ENCODE measurements around the gene NAV3. TPM values are rescaled to one million over a fixed set of nuclear protein-coding genes. Genes with fewer than 3 reads are reported as not detected.

NAV3 gene
- total RNA-seq, 5 donors from 2014 or later (not counting 1 experiment from before 2014, with no cell fraction given), result 0.26 TPM; not detected in 4

DNA sequence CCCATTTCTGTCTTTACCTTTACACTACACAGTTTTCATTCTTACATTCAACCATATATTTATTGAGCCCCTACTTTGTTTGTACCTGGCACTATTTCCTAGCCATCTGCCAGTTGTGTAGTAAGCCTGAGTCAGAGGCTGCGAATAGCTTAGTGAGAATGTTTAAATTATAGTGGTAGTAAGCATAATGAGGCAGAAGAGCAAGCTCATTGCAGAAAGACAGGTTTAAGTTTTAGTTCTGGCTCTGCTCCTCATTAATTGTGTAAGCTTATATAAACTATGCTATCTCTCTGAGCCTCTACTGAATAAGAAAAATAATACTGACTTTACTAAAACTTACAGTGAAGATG, 123.5 kb downstream of the NAV3 start:
- WGBS (ENCODE audit: insufficient coverage), result no CpG with 5 or more reads among the region's 1 CpG
- ATAC-seq (replicated peaks in 1 of 4) (no peak), DNase-seq (no peak)
- no peaks in the 10 kb centered on the region for H3K4me1 ChIP-seq (ENCODE audit: control insufficient read depth in 1 of 2, extremely low read depth in 1 of 2, insufficient read depth in 2 of 2, low read length in 2 of 2)
- H3K4me3 ChIP-seq (ENCODE audit: control insufficient read depth in 1 of 2, extremely low read depth in 1 of 2, low read length in 1 of 2), result no peak overlapping the region
- Mint-ChIP-seq H3K4me1 (no peaks in the 10 kb centered on the region), H3K9me3 (peaks cover 5 to 10% (median 6%) of the 10 kb centered on the region in 3 donors), H3K27ac (no peak overlapping the region), H3K27me3 (no peaks in the 10 kb centered on the region), H3K4me3 (no peak overlapping the region), H3K36me3 (no peaks in the 10 kb centered on the region)
- H3K9me3 ChIP-seq, result no peaks in the 10 kb centered on the region
- ChIA-PET POLR2A (no interaction called here), CTCF (no interaction called here)
- no peak overlapping the region for H3K27ac ChIP-seq (ENCODE audit: low read length)
- H3K36me3 ChIP-seq (ENCODE audit: control insufficient read depth in 2 of 2, extremely low read depth in 1 of 2, insufficient read depth in 1 of 2, low read length in 1 of 2), result no peaks in the 10 kb centered on the region
- no peaks in the 10 kb centered on the region for H3K27me3 ChIP-seq (replicated peaks in 1 of 2; ENCODE audit: control insufficient read depth in 2 of 2, extremely low read depth in 1 of 2, insufficient read depth in 2 of 2, low read length in 1 of 2)

DNA sequence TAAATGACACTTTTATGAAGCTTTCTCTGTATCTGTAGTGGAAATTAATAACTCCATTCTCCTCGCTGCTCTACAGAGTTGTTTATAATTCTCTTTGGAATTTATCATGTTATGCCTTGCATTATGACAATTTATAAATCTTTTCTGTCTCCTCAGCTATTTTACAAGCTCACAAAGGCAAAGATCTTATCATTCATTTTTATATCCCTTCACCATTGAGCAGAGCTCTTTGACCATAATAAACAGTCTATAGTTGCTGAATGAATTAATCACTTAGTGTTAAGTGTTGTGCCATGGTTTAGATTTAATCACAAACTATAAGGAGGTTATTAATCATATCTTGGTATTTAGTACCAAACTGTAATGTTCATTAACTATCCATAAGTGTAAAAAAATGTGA, 126.4 kb downstream of the NAV3 start:
- no peaks in the 10 kb centered on the region for H3K36me3 ChIP-seq (ENCODE audit: control insufficient read depth in 2 of 2, extremely low read depth in 1 of 2, insufficient read depth in 1 of 2, low read length in 1 of 2)
- H3K4me3 ChIP-seq (ENCODE audit: control insufficient read depth in 1 of 2, extremely low read depth in 1 of 2, low read length in 1 of 2), result no peak overlapping the region
- Mint-ChIP-seq H3K27me3 (no peaks in the 10 kb centered on the region), H3K4me3 (no peak overlapping the region), H3K4me1 (no peaks in the 10 kb centered on the region), H3K27ac (no peak overlapping the region), H3K9me3 (peaks cover 3 to 12% (median 5%) of the 10 kb centered on the region in 3 donors), H3K36me3 (no peaks in the 10 kb centered on the region)
- DNase-seq (no peak), ATAC-seq (replicated peaks in 1 of 4) (no peak)
- no peak overlapping the region for H3K27ac ChIP-seq (ENCODE audit: low read length)
- no peaks in the 10 kb centered on the region for H3K9me3 ChIP-seq
- CTCF ChIA-PET, result no interaction called here
- H3K27me3 ChIP-seq (replicated peaks in 1 of 2; ENCODE audit: control insufficient read depth in 2 of 2, extremely low read depth in 1 of 2, insufficient read depth in 2 of 2, low read length in 1 of 2), result no peaks in the 10 kb centered on the region
- no peaks in the 10 kb centered on the region for H3K4me1 ChIP-seq (ENCODE audit: control insufficient read depth in 1 of 2, extremely low read depth in 1 of 2, insufficient read depth in 2 of 2, low read length in 2 of 2)
- no CpG with 5 or more reads among the region's 1 CpG for WGBS (ENCODE audit: insufficient coverage)
- POLR2A ChIA-PET, result no interaction called here

DNA sequence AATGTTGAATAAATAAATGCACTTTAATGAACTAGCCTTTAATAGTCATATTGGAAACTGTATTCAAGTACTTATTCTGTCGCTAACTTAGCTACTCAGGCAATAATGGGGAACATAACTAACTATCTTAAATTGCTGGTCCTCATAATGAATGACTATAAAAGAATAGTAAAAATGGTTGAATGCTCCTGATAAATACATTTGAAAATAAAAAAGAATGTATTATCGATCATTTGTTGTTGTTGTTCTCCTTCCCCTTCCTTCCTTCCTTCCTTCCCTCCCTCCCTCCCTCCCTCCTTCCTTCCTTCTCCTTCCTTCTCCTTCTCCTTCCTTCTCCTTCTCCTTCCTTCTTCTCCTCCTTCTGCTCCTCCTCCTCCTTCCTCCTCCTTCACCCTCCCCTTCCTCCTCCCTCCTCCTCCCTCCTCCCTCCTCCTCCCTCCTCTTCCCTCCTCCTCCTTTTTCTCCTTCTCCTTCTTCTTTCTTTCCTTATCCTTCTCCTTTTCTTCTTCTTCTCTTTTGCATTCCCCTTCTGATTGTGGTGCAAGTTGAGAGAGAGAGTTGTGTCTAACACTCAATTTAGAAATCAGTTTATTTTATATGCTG, 133.0 kb downstream of the NAV3 start:
- no peak overlapping the region for H3K27ac Mint-ChIP-seq
- peaks cover 6 to 10% (median 8%) of the 10 kb centered on the region in 3 donors for H3K9me3 Mint-ChIP-seq
- Histone ChIP-seq H3K36me3 (ENCODE audit: control insufficient read depth in 2 of 2, extremely low read depth in 1 of 2, insufficient read depth in 1 of 2, low read length in 1 of 2) (no peaks in the 10 kb centered on the region), H3K27me3 (replicated peaks in 1 of 2; ENCODE audit: control insufficient read depth in 2 of 2, extremely low read depth in 1 of 2, insufficient read depth in 2 of 2, low read length in 1 of 2) (no peaks in the 10 kb centered on the region), H3K4me3 (ENCODE audit: control insufficient read depth in 1 of 2, extremely low read depth in 1 of 2, low read length in 1 of 2) (no peak overlapping the region), H3K27ac (ENCODE audit: low read length) (no peak overlapping the region), H3K9me3 (no peaks in the 10 kb centered on the region), H3K4me1 (ENCODE audit: control insufficient read depth in 1 of 2, extremely low read depth in 1 of 2, insufficient read depth in 2 of 2, low read length in 2 of 2) (no peaks in the 10 kb centered on the region)
- no peak overlapping the region for H3K4me3 Mint-ChIP-seq
- ChIA-PET CTCF (no interaction called here), POLR2A (no interaction called here)
- no peaks in the 10 kb centered on the region for H3K4me1 Mint-ChIP-seq
- no peaks in the 10 kb centered on the region for H3K27me3 Mint-ChIP-seq
- DNase-seq, result no peak
- no peaks in the 10 kb centered on the region for H3K36me3 Mint-ChIP-seq
- WGBS (ENCODE audit: insufficient coverage), result no CpG with 5 or more reads among the region's 2 CpGs
- ATAC-seq (replicated peaks in 1 of 4), result no peak

DNA sequence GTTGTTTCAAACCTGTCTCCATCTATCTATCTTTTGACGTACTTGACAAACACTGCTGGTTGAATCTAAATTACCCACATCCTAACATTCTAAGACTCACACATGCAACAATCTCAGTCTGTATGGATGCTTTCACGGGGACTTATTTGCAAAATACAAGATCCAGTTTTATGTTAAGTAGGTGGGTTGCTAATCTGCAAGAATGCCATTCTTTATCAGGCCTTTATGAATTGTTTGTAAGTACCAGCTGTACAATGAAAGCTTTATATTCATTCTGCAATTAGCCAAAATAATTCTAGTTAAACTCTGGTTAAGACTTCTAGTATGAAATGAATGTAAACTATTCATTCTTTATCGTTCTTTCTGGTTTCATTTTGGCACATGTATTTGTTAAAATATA, 135.1 kb downstream of the NAV3 start:
- no CpG with 5 or more reads among the region's 3 CpGs for WGBS (ENCODE audit: insufficient coverage)
- no peak overlapping the region for H3K4me3 Mint-ChIP-seq
- H3K27me3 Mint-ChIP-seq, result no peaks in the 10 kb centered on the region
- DNase-seq, result no peak
- H3K4me1 Mint-ChIP-seq, result no peaks in the 10 kb centered on the region
- Histone ChIP-seq H3K27me3 (replicated peaks in 1 of 2; ENCODE audit: control insufficient read depth in 2 of 2, extremely low read depth in 1 of 2, insufficient read depth in 2 of 2, low read length in 1 of 2) (no peaks in the 10 kb centered on the region), H3K27ac (ENCODE audit: low read length) (no peak overlapping the region), H3K4me3 (ENCODE audit: control insufficient read depth in 1 of 2, extremely low read depth in 1 of 2, low read length in 1 of 2) (no peak overlapping the region), H3K4me1 (ENCODE audit: control insufficient read depth in 1 of 2, extremely low read depth in 1 of 2, insufficient read depth in 2 of 2, low read length in 2 of 2) (no peaks in the 10 kb centered on the region), H3K36me3 (ENCODE audit: control insufficient read depth in 2 of 2, extremely low read depth in 1 of 2, insufficient read depth in 1 of 2, low read length in 1 of 2) (no peaks in the 10 kb centered on the region), H3K9me3 (no peaks in the 10 kb centered on the region)
- peaks cover 8 to 12% (median 10%) of the 10 kb centered on the region in 3 donors for H3K9me3 Mint-ChIP-seq
- no peaks in the 10 kb centered on the region for H3K36me3 Mint-ChIP-seq
- CTCF ChIA-PET, result no interaction called here
- H3K27ac Mint-ChIP-seq, result no peak overlapping the region
- ATAC-seq (replicated peaks in 1 of 4), result no peak
- POLR2A ChIA-PET, result no interaction called here

DNA sequence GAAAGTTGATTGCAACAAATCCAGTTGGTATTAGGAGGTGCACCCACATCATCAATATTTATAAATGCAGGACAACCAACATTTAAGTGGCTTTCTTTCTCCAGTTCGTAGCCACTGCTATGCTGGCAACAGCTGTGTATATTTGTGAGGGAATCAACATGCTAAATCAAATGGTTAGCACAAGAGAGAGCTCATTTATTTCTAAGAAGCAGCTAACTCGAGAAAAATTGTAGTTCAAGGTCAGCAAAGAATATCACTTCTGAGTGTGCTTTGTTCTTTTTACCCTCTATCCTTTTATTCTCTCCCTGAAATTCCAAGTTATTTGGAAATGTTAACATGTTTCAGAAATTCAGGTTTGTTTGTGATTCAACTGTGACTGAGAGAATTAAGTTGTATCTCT, 137.3 kb downstream of the NAV3 start:
- H3K36me3 Mint-ChIP-seq, result no peaks in the 10 kb centered on the region
- H3K4me3 ChIP-seq (ENCODE audit: control insufficient read depth in 1 of 2, extremely low read depth in 1 of 2, low read length in 1 of 2), result no peak overlapping the region
- ChIA-PET CTCF (no interaction called here), POLR2A (no interaction called here)
- no CpG with 5 or more reads among the region's 2 CpGs for WGBS (ENCODE audit: insufficient coverage)
- H3K27ac ChIP-seq (ENCODE audit: low read length), result no peak overlapping the region
- H3K36me3 ChIP-seq (ENCODE audit: control insufficient read depth in 2 of 2, extremely low read depth in 1 of 2, insufficient read depth in 1 of 2, low read length in 1 of 2), result no peaks in the 10 kb centered on the region
- H3K27me3 ChIP-seq (replicated peaks in 1 of 2; ENCODE audit: control insufficient read depth in 2 of 2, extremely low read depth in 1 of 2, insufficient read depth in 2 of 2, low read length in 1 of 2), result no peaks in the 10 kb centered on the region
- no peak overlapping the region for H3K27ac Mint-ChIP-seq
- H3K4me1 Mint-ChIP-seq, result no peaks in the 10 kb centered on the region
- H3K4me1 ChIP-seq (ENCODE audit: control insufficient read depth in 1 of 2, extremely low read depth in 1 of 2, insufficient read depth in 2 of 2, low read length in 2 of 2), result no peaks in the 10 kb centered on the region
- peaks cover 2 to 4% (median 3%) of the 10 kb centered on the region in 3 donors for H3K9me3 Mint-ChIP-seq
- no peaks in the 10 kb centered on the region for H3K27me3 Mint-ChIP-seq
- no peak overlapping the region for H3K4me3 Mint-ChIP-seq
- H3K9me3 ChIP-seq, result no peaks in the 10 kb centered on the region
- ATAC-seq (replicated peaks in 1 of 4), result no peak
- no peak for DNase-seq

DNA sequence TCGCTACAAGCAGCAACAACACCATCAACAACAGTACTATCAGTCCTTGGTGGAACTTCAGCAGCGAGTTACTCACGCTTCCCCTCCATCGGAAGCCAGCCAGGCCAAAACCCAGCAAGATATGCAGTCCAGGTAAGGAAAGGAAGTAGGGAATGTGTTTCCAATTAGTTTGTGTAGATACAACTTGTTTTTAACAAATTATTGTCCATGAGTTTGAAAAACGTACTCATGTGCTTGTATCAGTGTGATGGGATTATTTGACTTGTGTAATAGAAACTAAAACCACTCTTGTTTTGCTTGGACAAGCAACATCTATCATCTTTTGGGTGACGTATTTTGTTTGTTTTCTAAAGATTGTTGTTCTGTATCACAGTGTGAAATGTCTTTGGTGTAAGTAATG, 137.9 kb downstream of the NAV3 start:
- H3K36me3 ChIP-seq (ENCODE audit: control insufficient read depth in 2 of 2, extremely low read depth in 1 of 2, insufficient read depth in 1 of 2, low read length in 1 of 2), result no peaks in the 10 kb centered on the region
- POLR2A ChIA-PET, result no interaction called here
- H3K27ac Mint-ChIP-seq, result no peak overlapping the region

DNA sequence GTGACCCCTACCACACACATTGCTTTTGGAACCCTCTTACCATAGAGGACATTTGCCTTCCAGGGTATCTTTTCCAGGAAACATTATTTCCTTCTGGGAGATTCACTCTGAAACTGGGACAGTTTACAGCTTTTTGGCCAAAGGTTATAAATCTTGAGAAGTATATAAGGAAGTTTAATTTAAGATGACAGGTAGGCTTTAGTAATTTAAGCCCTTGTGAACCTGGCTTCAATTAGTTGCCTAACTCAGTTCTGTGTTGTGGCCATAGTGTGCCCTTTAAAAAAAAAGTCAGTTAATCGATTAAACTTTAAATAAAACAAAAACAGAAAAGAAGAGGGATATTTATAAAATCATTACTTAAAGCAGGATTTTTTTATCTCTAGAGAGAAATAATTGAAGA, 142.9 kb downstream of the NAV3 start:
- Mint-ChIP-seq H3K4me1 (no peaks in the 10 kb centered on the region), H3K9me3 (peaks cover 9 to 16% (median 11%) of the 10 kb centered on the region in 3 donors), H3K27me3 (no peaks in the 10 kb centered on the region), H3K27ac (no peak overlapping the region), H3K36me3 (no peaks in the 10 kb centered on the region), H3K4me3 (no peak overlapping the region)
- no peak for ATAC-seq (replicated peaks in 1 of 4)
- no peaks in the 10 kb centered on the region for H3K36me3 ChIP-seq (ENCODE audit: control insufficient read depth in 2 of 2, extremely low read depth in 1 of 2, insufficient read depth in 1 of 2, low read length in 1 of 2)
- H3K27ac ChIP-seq (ENCODE audit: low read length), result no peak overlapping the region
- WGBS (ENCODE audit: insufficient coverage), result no CpG with 5 or more reads among the region's 1 CpG
- no peaks in the 10 kb centered on the region for H3K27me3 ChIP-seq (replicated peaks in 1 of 2; ENCODE audit: control insufficient read depth in 2 of 2, extremely low read depth in 1 of 2, insufficient read depth in 2 of 2, low read length in 1 of 2)
- ChIA-PET CTCF (interaction anchor here in 1 of 2 donors (0.5 kb wide), 1 partner anchor 14 kb away, joined by 5 read pairs; no protein-coding TSS in a partner anchor), POLR2A (no interaction called here)
- no peak for DNase-seq
- H3K9me3 ChIP-seq, result no peaks in the 10 kb centered on the region
- H3K4me3 ChIP-seq (ENCODE audit: control insufficient read depth in 1 of 2, extremely low read depth in 1 of 2, low read length in 1 of 2), result no peak overlapping the region
- H3K4me1 ChIP-seq (ENCODE audit: control insufficient read depth in 1 of 2, extremely low read depth in 1 of 2, insufficient read depth in 2 of 2, low read length in 2 of 2), result no peaks in the 10 kb centered on the region

More for the DNA sequence above, 137.9 kb downstream of the NAV3 start:
- Histone ChIP-seq H3K27me3 (replicated peaks in 1 of 2; ENCODE audit: control insufficient read depth in 2 of 2, extremely low read depth in 1 of 2, insufficient read depth in 2 of 2, low read length in 1 of 2) (no peaks in the 10 kb centered on the region), H3K27ac (ENCODE audit: low read length) (no peak overlapping the region), H3K4me1 (ENCODE audit: control insufficient read depth in 1 of 2, extremely low read depth in 1 of 2, insufficient read depth in 2 of 2, low read length in 2 of 2) (no peaks in the 10 kb centered on the region), H3K4me3 (ENCODE audit: control insufficient read depth in 1 of 2, extremely low read depth in 1 of 2, low read length in 1 of 2) (no peak overlapping the region), H3K9me3 (no peaks in the 10 kb centered on the region)
- CTCF ChIA-PET, result no interaction called here
- no peaks in the 10 kb centered on the region for H3K36me3 Mint-ChIP-seq
- no peaks in the 10 kb centered on the region for H3K27me3 Mint-ChIP-seq
- peaks cover 2 to 4% (median 3%) of the 10 kb centered on the region in 3 donors for H3K9me3 Mint-ChIP-seq
- H3K4me1 Mint-ChIP-seq, result no peaks in the 10 kb centered on the region
- no peak for DNase-seq
- ATAC-seq (replicated peaks in 1 of 4), result no peak
- WGBS (ENCODE audit: insufficient coverage), result 0% methylated on average over 1 of the region's 6 CpGs
- no peak overlapping the region for H3K4me3 Mint-ChIP-seq
